ENCODE data around the gene GAPDHS. TPM values are rescaled to one million over a fixed set of nuclear protein-coding genes. Genes with fewer than 3 reads are reported as not detected.

The GAPDHS gene
- total and polyA plus RNA-seq, 2 donors (not counting 1 experiment from before 2014, with no cell fraction given) = not detected

GRCh38 chr19:35566738-35567137, 33.5 kb downstream of the GAPDHS start:
- Mint-ChIP-seq H3K27me3 (peaks cover 40% of the 10 kb centered on the region), H3K27ac (no peak overlapping the region), H3K9me3 (ENCODE audit: insufficient read depth) (no peaks in the 10 kb centered on the region), H3K4me1 (no peaks in the 10 kb centered on the region), H3K4me3 (no peak overlapping the region)
- 74% methylated on average over 2 of the region's 7 CpGs for WGBS (ENCODE audit: insufficient coverage)
- no peak for ATAC-seq (ENCODE audit: low read depth)
- Histone ChIP-seq H3K4me1 (ENCODE audit: control insufficient read depth in 2 of 2, insufficient read depth in 2 of 2, low read length in 2 of 2) (no peaks in the 10 kb centered on the region), H2AFZ (ENCODE audit: insufficient read depth, low read depth, low read length, poor library complexity, severe bottlenecking) (no peak overlapping the region), H3K9ac (ENCODE audit: low read length) (no peak overlapping the region), H3K9me3 (ENCODE audit: control extremely low read depth in 1 of 3, control insufficient read depth in 2 of 3, insufficient read depth in 1 of 3, low read length in 2 of 3) (peaks cover 0 to 4% (median 0%) of the 10 kb centered on the region in 3 donors), H3K79me2 (ENCODE audit: control insufficient read depth, insufficient read depth, low read length) (no peaks in the 10 kb centered on the region), H3K4me3 (ENCODE audit: control extremely low read depth in 1 of 5, extremely low read depth in 1 of 5, insufficient read depth in 1 of 5, low read depth in 2 of 5, low read length in 4 of 5) (no peak overlapping the region), H3K27ac (ENCODE audit: low read length in 2 of 2) (no peak overlapping the region), H3K27me3 (replicated peaks in 1 of 4; ENCODE audit: control extremely low read depth in 1 of 4, control insufficient read depth in 3 of 4, insufficient read depth in 4 of 4, low read length in 3 of 4) (peaks cover 0 to 27% (median 0%) of the 10 kb centered on the region in 4 experiments), H3K4me2 (replicated peaks; ENCODE audit: low read depth, low read length, poor library complexity, severe bottlenecking) (no peak overlapping the region), H4K20me1 (ENCODE audit: control insufficient read depth, insufficient read depth, low read length, poor library complexity, severe bottlenecking) (no peaks in the 10 kb centered on the region), H3K36me3 (replicated peaks in 1 of 2; ENCODE audit: control extremely low read depth in 1 of 2, control insufficient read depth in 1 of 2, extremely low read depth in 1 of 2, insufficient read depth in 2 of 2, low read length in 1 of 2) (no peaks in the 10 kb centered on the region)
- ChIA-PET CTCF (no interaction called here), POLR2A (no interaction called here)
- intact Hi-C loops (cut with micrococcal nuclease) = no loop called here
- TF ChIP-seq EZH2 (IDR thresholded peaks at IDR 0.05; ENCODE audit: borderline replicate concordance, insufficient read depth, low read depth, low read length, poor library complexity, severe bottlenecking) = no peak
- TF ChIP-seq CTCF (IDR thresholded peaks at IDR 0.05) = no peak
- no peak for DNase-seq

- ChIA-PET POLR2A (no interaction called here), CTCF (interaction anchor here (0.7 kb wide), 1 partner anchor 20 kb away, joined by 3 read pairs; no protein-coding TSS in a partner anchor)
- no peak for ATAC-seq (ENCODE audit: low read depth)
- no peak for TF ChIP-seq CTCF (IDR thresholded peaks at IDR 0.05)
- TF ChIP-seq EZH2 (IDR thresholded peaks at IDR 0.05; ENCODE audit: borderline replicate concordance, insufficient read depth, low read depth, low read length, poor library complexity, severe bottlenecking) = no peak
- 72% methylated on average over 5 of the region's 5 CpGs for WGBS (ENCODE audit: insufficient coverage)
- peaks cover 3% of the 10 kb centered on the region for H3K9me3 Mint-ChIP-seq (ENCODE audit: insufficient read depth)
- no peak overlapping the region for H3K4me3 Mint-ChIP-seq
- peaks cover 0 to 24% (median 0%) of the 10 kb centered on the region in 4 experiments for H3K27me3 ChIP-seq (replicated peaks in 1 of 4; ENCODE audit: control extremely low read depth in 1 of 4, control insufficient read depth in 3 of 4, insufficient read depth in 4 of 4, low read length in 3 of 4)
- H3K36me3 ChIP-seq (replicated peaks in 1 of 2; ENCODE audit: control extremely low read depth in 1 of 2, control insufficient read depth in 1 of 2, extremely low read depth in 1 of 2, insufficient read depth in 2 of 2, low read length in 1 of 2) = no peaks in the 10 kb centered on the region
- intact Hi-C loops (cut with micrococcal nuclease) = no loop called here
- H3K4me2 ChIP-seq (replicated peaks; ENCODE audit: low read depth, low read length, poor library complexity, severe bottlenecking) = no peak overlapping the region
- H3K79me2 ChIP-seq (ENCODE audit: control insufficient read depth, insufficient read depth, low read length) = no peaks in the 10 kb centered on the region
- H3K27ac ChIP-seq (ENCODE audit: low read length in 2 of 2) = no peak overlapping the region
- no peak for DNase-seq
- H3K4me3 ChIP-seq (ENCODE audit: control extremely low read depth in 1 of 5, extremely low read depth in 1 of 5, insufficient read depth in 1 of 5, low read depth in 2 of 5, low read length in 4 of 5) = no peak overlapping the region
- H3K9ac ChIP-seq (ENCODE audit: low read length) = no peak overlapping the region
- no peaks in the 10 kb centered on the region for H3K4me1 Mint-ChIP-seq
- H3K27ac Mint-ChIP-seq = no peak overlapping the region
- peaks cover 41% of the 10 kb centered on the region for H3K27me3 Mint-ChIP-seq
- H4K20me1 ChIP-seq (ENCODE audit: control insufficient read depth, insufficient read depth, low read length, poor library complexity, severe bottlenecking) = no peaks in the 10 kb centered on the region
- H3K9me3 ChIP-seq (ENCODE audit: control extremely low read depth in 1 of 3, control insufficient read depth in 2 of 3, insufficient read depth in 1 of 3, low read length in 2 of 3) = peaks cover 0 to 6% (median 0%) of the 10 kb centered on the region in 3 donors
- no peak overlapping the region for H2AFZ ChIP-seq (ENCODE audit: insufficient read depth, low read depth, low read length, poor library complexity, severe bottlenecking)
- no peaks in the 10 kb centered on the region for H3K4me1 ChIP-seq (ENCODE audit: control insufficient read depth in 2 of 2, insufficient read depth in 2 of 2, low read length in 2 of 2)
Measured at GRCh38 chr19:35569281-35569781, 36.1 kb downstream of the GAPDHS start.

Data from B cell (primary cell).